Body of pancreas (tissue), 4 donors: Measurements from ENCODE around the gene SLC1A2.

Experiments
- CTCF ChIP-seq, 7 experiments: fragments of 450-650 bp in 4 of 7; fragments of 200-600 bp in 3 of 7; sonication (generic) in 3 of 7; IDR thresholded peaks; one replicate each; pipeline ENCODE4 v1.5.1; 2016 to 2019; ENCODE audit warnings: antibody characterized with exemption in 7 of 7
- POLR2A ChIP-seq, 3 donors: fragments of 450-650 bp; IDR thresholded peaks; one replicate each; pipeline ENCODE4 v1.6.1; 2016; ENCODE audit warnings: antibody characterized with exemption in 3 of 3, mild to moderate bottlenecking in 2 of 3

GRCh38 chr11:35270342-35270741, 149.0 kb downstream of the SLC1A2 start:
- TF ChIP-seq CTCF (IDR thresholded peaks at IDR 0.05) (no peak), POLR2A (IDR thresholded peaks at IDR 0.05) (no peak)
